HL-60 (cell line): ENCODE measurements around the gene USP31.

Experiments used
- CTCF ChIP-seq: IDR thresholded peaks from one replicate; pipeline ENCODE4 v1.5.1; 2011; ENCODE audit warnings: low read length, control low read depth, inconsistent platforms; ENCODE audit not compliant: insufficient read depth
- GABPA ChIP-seq: IDR thresholded peaks from 2 replicates; pipeline ENCODE4 v1.6.1; 2012; ENCODE audit warnings: low read depth

- TF ChIP-seq CTCF (no peak), GABPA (no peak)
Observed at GRCh38 chr16:23141959-23142740, 7.1 kb downstream of the USP31 start.
